ENCODE data around the gene SNX4. TPM values are rescaled to one million over a fixed set of nuclear protein-coding genes. Genes with fewer than 3 reads are reported as not detected.

Gene SNX4
- polyA plus RNA-seq, 1 of the 3 experiments (the other 2 are of a cell fraction) = 5.1 TPM

GRCh38 chr3:125435231-125435630 lies 84.8 kb downstream of the SNX4 start:
- no peak for DNase-seq
- Histone ChIP-seq H3K9me3 (no peaks in the 10 kb centered on the region), H3K4me1 (ENCODE audit: control insufficient read depth in 1 of 2, insufficient read depth in 2 of 2, low read depth in 1 of 2, low read length in 1 of 2) (peaks cover 0 to 6% of the 10 kb centered on the region in 2 experiments; a peak in 1 of 4 replicates), H3F3A (replicated peaks; ENCODE audit: insufficient read depth) (no peaks in the 10 kb centered on the region), H3K27ac (ENCODE audit: low read depth in 2 of 2, low read length in 1 of 2) (no peak overlapping the region), H3K79me2 (ENCODE audit: insufficient read depth) (no peaks in the 10 kb centered on the region), H3K4me2 (no peak overlapping the region), H3K27me3 (ENCODE audit: insufficient read depth) (no peaks in the 10 kb centered on the region), H3K4me3 (ENCODE audit: low read depth in 2 of 2, low read length in 1 of 2) (no peak overlapping the region), H3K36me3 (replicated peaks in 1 of 2; ENCODE audit: control insufficient read depth in 1 of 2, insufficient read depth in 2 of 2, low read length in 1 of 2) (no peaks in the 10 kb centered on the region), H4K20me1 (ENCODE audit: insufficient read depth) (no peaks in the 10 kb centered on the region), H2AFZ (ENCODE audit: low read depth) (no peak overlapping the region), H3K9me2 (no peaks in the 10 kb centered on the region), H3K9ac (no peak overlapping the region)
- ChIA-PET POLR2A (no interaction called here), CTCF (interaction anchor here (1.5 to 7.6 kb wide), 2 partner anchors 438 to 508 kb away, joined by 4 to 93 read pairs; no protein-coding TSS in a partner anchor)
- WGBS (ENCODE audit: low lambda C conversion rate) = 67% methylated on average over 1 of the region's 2 CpGs
- TF ChIP-seq EP300 (IDR thresholded peaks at IDR 0.05; ENCODE audit: borderline replicate concordance in 1 of 2, low read depth in 1 of 2, low read length in 1 of 2) = no peak
- TF ChIP-seq ELF1 (IDR thresholded peaks at IDR 0.05) = no peak
- no peak for TF ChIP-seq RCOR1 (IDR thresholded peaks at IDR 0.05; ENCODE audit: low read length)
- TF ChIP-seq TAF1 (IDR thresholded peaks at IDR 0.05; ENCODE audit: borderline replicate concordance, low read depth, low read length) = no peak
- no peak for TF ChIP-seq GATA2 (CRISPR knock-in tag; IDR thresholded peaks at IDR 0.05)
- no peak for TF ChIP-seq REST (IDR thresholded peaks at IDR 0.05; ENCODE audit: low read depth, low read length)
- no peak for TF ChIP-seq SMC3 (IDR thresholded peaks at IDR 0.05; ENCODE audit: low read depth, low read length)
- TF ChIP-seq GABPA (IDR thresholded peaks at IDR 0.05; ENCODE audit: low read depth) = no peak
- TF ChIP-seq MAX (IDR thresholded peaks at IDR 0.05; ENCODE audit: low read depth) = no peak
- TF ChIP-seq EZH2phosphoT487 (IDR thresholded peaks at IDR 0.05; ENCODE audit: borderline replicate concordance, low read depth) = no peak
- TF ChIP-seq TEAD4 (IDR thresholded peaks at IDR 0.05; ENCODE audit: borderline replicate concordance, insufficient read depth) = no peak
- TF ChIP-seq POLR2AphosphoS5 (IDR thresholded peaks at IDR 0.05; ENCODE audit: low read depth, low read length) = no peak
- TF ChIP-seq MXI1 (IDR thresholded peaks at IDR 0.05; ENCODE audit: low read depth, low read length) = no peak
- TF ChIP-seq TCF12 (IDR thresholded peaks at IDR 0.05) = no peak
- TF ChIP-seq FOXJ3 (CRISPR knock-in tag; IDR thresholded peaks at IDR 0.05) = no peak
- TF ChIP-seq MEF2A (IDR thresholded peaks at IDR 0.05; ENCODE audit: borderline replicate concordance, low read depth) = no peak
- TF ChIP-seq NRF1 (IDR thresholded peaks at IDR 0.05; ENCODE audit: low read depth, low read length) = no peak

Measured in SK-N-SH (cell line).